Gastrocnemius medialis (tissue), 4 donors: Measurements from ENCODE around the gene ICOSLG. TPM values are rescaled to one million over a fixed set of nuclear protein-coding genes. Genes with fewer than 3 reads are reported as not detected.
"Not testable (repeated sequence)": the region's sequence is repeated elsewhere in the genome, so short reads cannot be mapped to it uniquely, and the experiment has no call there.

Source experiments
- ATAC-seq, 2 donors: fragments of 150-250 bp; one replicate each; pipeline ENCODE4 v1.9.1; 2016
- DNase-seq, 2 donors: peaks; one replicate each; pipeline ENCODE4 v3.0.0-alpha.2; 2019
- H3K27ac ChIP-seq, 4 donors: fragments of 200-600 bp; sonication (generic); 1 replicate in 1 of 4; 2 replicates in 3 of 4; pipeline ENCODE4 v1.5.1; 2016 to 2018; ENCODE audit warnings: mild to moderate bottlenecking in 2 of 4, moderate library complexity in 1 of 4
- H3K27me3 ChIP-seq, 3 donors: fragments of 200-600 bp; sonication (generic) in 2 of 3; 1 replicate in 1 of 3; 2 replicates in 2 of 3; pipeline versions ENCODE4 v1.5.1 to v1.6.0; 2016 to 2019; ENCODE audit warnings: mild to moderate bottlenecking in 1 of 3, moderate library complexity in 1 of 3
- H3K36me3 ChIP-seq, 2 donors: fragments of 200-600 bp; sonication (generic) in 1 of 2; one replicate each; pipeline ENCODE4 v1.5.1; 2017 to 2018
- H3K4me1 ChIP-seq, 2 donors: fragments of 200-600 bp; sonication (generic) in 1 of 2; one replicate each; pipeline ENCODE4 v1.5.1; 2016 to 2017; ENCODE audit warnings: mild to moderate bottlenecking in 2 of 2
- H3K4me3 ChIP-seq, 4 donors: fragments of 200-600 bp; sonication (generic) in 3 of 4; 1 replicate in 1 of 4; 2 replicates in 3 of 4; pipeline ENCODE4 v1.5.1; 2016 to 2019; ENCODE audit warnings: mild to moderate bottlenecking in 2 of 4
- H3K9me3 ChIP-seq, 3 donors: fragments of 200-600 bp; sonication (generic) in 2 of 3; 1 replicate in 1 of 3; 2 replicates in 2 of 3; pipeline ENCODE4 v1.5.1; 2016 to 2019
- POLR2A ChIP-seq, 2 donors: fragments of 450-650 bp; IDR thresholded peaks; one replicate each; pipeline ENCODE4 v1.6.1; 2017; ENCODE audit warnings: antibody characterized with exemption in 2 of 2, mild to moderate bottlenecking in 2 of 2, moderate library complexity in 2 of 2
- in situ Hi-C, 4 donors: fragments of 200-750 bp; cut with MboI; loops; one replicate each; pipeline versions ENCODE4 v1.15.0 to v1.8.0; 2017; ENCODE audit warnings: low sequenced_read_pairs in 4 of 4
- intact Hi-C: fragments of 100-400 bp; cut with DNase I; formaldehyde crosslinking; loops from one replicate; pipeline ENCODE4 v1.15.1; 2023; ENCODE audit warnings: low total_unique reads
- total RNA-seq, 4 donors: library from RNA; depleted of rRNA; stranded (reverse); fragments of >200 nt; gene quantifications; one replicate each; pipeline versions ENCODE4 v1.1.0 to v1.2.3, GENCODE V29; 2016
- TF ChIP-seq, protein P1 (sequence below), 5 experiments: fragments of 450-650 bp in 3 of 5; fragments of 200-600 bp in 2 of 5; sonication (generic) in 2 of 5; IDR thresholded peaks in 4 of 5; conservative IDR thresholded peaks in 1 of 5; 1 replicate in 4 of 5; 2 replicates in 1 of 5; pipeline ENCODE4 v1.5.1; 2016 to 2019; ENCODE audit warnings: antibody characterized with exemption in 5 of 5, mild to moderate bottlenecking in 3 of 5, moderate library complexity in 3 of 5

The ICOSLG gene
- total RNA-seq, 4 donors from 2014 or later = 0.17 to 1.6 (median 0.75) TPM; not detected in 1

GRCh38 chr21:44258056-44258725 lies 17.4 kb upstream of the ICOSLG start:
- no peak overlapping the region for H3K4me3 ChIP-seq
- in situ Hi-C loops = no loop called here
- no peak overlapping the region for H3K27ac ChIP-seq
- H3K27me3 ChIP-seq = peaks cover 0 to 3% (median 0%) of the 10 kb centered on the region in 3 donors
- intact Hi-C loops = no loop called here
- no peaks in the 10 kb centered on the region for H3K9me3 ChIP-seq
- H3K4me1 ChIP-seq = no peaks in the 10 kb centered on the region
- no peaks in the 10 kb centered on the region for H3K36me3 ChIP-seq
- TF ChIP-seq, protein P1, sequence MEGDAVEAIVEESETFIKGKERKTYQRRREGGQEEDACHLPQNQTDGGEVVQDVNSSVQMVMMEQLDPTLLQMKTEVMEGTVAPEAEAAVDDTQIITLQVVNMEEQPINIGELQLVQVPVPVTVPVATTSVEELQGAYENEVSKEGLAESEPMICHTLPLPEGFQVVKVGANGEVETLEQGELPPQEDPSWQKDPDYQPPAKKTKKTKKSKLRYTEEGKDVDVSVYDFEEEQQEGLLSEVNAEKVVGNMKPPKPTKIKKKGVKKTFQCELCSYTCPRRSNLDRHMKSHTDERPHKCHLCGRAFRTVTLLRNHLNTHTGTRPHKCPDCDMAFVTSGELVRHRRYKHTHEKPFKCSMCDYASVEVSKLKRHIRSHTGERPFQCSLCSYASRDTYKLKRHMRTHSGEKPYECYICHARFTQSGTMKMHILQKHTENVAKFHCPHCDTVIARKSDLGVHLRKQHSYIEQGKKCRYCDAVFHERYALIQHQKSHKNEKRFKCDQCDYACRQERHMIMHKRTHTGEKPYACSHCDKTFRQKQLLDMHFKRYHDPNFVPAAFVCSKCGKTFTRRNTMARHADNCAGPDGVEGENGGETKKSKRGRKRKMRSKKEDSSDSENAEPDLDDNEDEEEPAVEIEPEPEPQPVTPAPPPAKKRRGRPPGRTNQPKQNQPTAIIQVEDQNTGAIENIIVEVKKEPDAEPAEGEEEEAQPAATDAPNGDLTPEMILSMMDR (IDR thresholded peaks at IDR 0.05 in 4 of 5, conservative IDR thresholded peaks at IDR 0.05 in 1 of 5) = no peak
- no peak for TF ChIP-seq POLR2A (IDR thresholded peaks at IDR 0.05)
- DNase-seq = no peak
- no peak for ATAC-seq

DNA sequence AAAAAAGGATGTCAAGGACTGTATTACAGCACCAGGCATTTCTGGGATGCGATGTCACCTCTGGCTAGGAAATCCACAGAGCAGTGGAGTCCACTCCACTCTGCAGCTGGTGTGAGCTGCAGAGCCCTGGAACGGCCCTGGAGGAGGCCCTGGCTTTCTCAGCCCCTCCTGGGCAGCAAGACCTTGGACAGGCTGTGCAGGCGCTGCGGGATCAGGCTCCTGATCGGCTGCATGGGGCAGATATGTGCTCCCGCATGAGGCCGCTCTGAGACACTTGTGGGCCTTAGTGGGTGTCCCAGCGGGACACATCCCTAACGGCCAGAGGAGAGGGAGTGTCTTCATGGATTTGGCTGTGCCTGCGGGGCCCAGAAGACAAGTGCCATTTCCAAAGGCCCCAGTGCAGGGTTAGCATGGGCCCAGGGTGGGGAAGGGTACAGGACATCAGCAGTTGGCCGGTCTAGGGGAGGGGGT lies 14.8 kb upstream of the ICOSLG start:
- TF ChIP-seq POLR2A (IDR thresholded peaks at IDR 0.05) = no peak
- H3K4me3 ChIP-seq = no peak overlapping the region
- no peaks in the 10 kb centered on the region for H3K9me3 ChIP-seq
- ATAC-seq = no peak
- H3K4me1 ChIP-seq = no peaks in the 10 kb centered on the region
- no peaks in the 10 kb centered on the region for H3K36me3 ChIP-seq
- in situ Hi-C loops (no loop called here), intact Hi-C loops (no loop called here)
- no peak for DNase-seq
- no peak overlapping the region for H3K27ac ChIP-seq
- peaks cover 0 to 3% (median 0%) of the 10 kb centered on the region in 3 donors for H3K27me3 ChIP-seq

DNA sequence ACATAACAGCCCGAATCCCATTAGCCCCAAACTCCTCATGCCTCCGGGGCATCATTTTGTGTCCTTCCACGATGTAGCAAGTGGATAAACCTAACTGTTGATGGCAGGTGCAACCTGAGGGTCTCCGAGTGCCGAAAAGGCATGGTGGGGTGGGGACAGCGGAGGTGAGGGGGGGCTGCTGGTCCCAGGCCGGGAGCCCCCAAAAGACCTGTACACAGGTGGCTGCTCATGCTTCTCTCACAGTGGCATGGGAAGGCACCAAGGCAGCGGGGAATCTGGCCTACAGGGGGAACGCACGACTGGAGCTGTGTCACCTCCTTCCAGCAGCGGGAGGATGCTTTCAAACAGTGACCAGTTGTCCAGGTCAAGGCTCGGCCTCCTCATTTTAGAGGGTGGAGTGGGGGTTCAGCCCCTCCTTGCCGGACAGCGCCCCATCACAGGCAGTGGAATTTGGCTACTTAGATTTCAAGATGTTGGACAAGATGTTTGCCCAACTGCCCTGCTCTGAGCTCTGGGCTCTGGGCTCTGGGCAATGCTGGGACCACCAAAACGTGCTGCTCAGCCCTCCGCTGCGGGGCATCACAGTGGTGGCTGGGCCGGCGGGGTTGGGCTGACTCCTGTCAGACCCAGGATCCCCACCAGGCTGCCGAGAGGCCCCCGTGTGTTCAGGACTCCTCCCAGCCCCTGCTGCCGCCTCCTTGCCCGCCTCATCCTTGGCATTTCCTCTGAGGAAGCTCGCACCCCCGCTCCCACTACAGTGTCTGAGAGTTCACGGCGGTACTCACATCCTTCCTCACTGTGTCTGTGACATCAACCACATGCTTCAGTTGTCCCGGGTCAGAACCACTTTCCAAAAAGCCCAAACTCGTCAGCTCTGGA lies 13.3 kb upstream of the ICOSLG start:
- no peak overlapping the region for H3K4me3 ChIP-seq
- no peaks in the 10 kb centered on the region for H3K4me1 ChIP-seq
- intact Hi-C loops (no loop called here), in situ Hi-C loops (no loop called here)
- TF ChIP-seq POLR2A (IDR thresholded peaks at IDR 0.05) = no peak
- TF ChIP-seq, protein P1 (IDR thresholded peaks at IDR 0.05 in 4 of 5, conservative IDR thresholded peaks at IDR 0.05 in 1 of 5) = no peak
- H3K9me3 ChIP-seq = no peaks in the 10 kb centered on the region
- no peaks in the 10 kb centered on the region for H3K36me3 ChIP-seq
- no peak overlapping the region for H3K27ac ChIP-seq
- H3K27me3 ChIP-seq = no peaks in the 10 kb centered on the region
- ATAC-seq = no peak
- DNase-seq = no peak

DNA sequence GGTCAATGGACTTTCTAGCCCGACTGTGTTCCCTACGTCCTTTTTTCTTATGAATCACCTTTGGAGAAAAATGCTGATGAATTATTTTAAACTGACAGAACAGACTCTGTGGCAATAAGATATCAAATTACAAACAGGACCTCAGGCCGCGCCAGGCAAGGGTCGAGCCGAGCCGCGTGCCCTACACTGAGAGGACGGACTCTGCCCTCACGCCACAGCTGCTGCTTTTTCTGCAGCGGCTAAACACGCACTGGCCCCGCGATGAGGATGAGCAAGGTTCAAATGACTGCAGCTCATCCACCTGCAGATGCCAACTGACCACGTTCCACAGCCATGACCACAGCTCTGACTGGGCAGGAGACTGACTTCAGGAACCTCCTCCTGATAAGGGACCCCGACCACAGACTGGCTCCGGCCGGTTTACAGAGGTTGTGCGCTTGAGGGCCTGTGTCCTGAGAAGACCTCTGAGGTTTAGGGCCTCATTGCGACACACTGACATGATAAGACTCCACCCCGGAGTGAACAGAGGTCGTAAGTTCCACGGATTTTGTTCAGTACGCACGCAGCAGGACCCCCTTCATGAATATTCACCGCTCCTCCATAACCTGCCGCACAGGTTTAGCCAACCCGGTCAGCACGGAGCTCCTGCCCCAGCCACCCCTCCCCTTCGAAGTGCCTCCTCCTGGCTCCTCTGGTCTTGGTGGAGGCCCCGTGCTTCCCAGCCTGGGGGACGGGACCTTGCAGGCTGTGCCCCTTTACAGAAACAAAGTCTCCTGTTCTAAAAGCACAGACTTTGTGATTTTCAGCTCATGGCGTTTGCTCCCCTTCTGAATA lies 8.7 kb upstream of the ICOSLG start:
- ATAC-seq = peak; percentile 58 to 75
- in situ Hi-C loops = not testable (repeated sequence)

DNA sequence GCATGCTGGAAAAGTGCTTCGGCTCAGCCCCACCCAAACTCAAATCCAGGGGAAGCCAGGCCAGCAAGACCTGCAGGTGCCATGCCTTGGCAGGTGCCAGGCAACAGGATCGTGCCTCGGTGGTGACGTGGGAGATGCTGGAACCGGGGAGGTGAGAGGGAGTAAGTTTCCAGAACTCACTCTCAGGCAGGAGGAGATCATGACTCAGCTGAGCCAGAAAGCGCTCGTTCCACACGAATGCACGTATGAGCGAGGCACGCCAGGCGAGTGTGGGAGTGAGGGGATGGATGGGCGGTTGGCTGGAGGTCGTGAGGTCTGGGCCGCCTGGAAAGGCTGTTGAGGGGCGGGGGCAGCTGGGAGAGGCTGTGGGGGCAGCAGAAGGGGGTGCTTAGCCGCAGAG lies 7.2 kb upstream of the ICOSLG start:
- ATAC-seq, H3K4me1 ChIP-seq, DNase-seq, H3K27me3 ChIP-seq, in situ Hi-C loops, H3K9me3 ChIP-seq, H3K36me3 ChIP-seq, intact Hi-C loops, H3K27ac ChIP-seq, H3K4me3 ChIP-seq: not testable (repeated sequence)

More for the DNA sequence above, 8.7 kb upstream of the ICOSLG start:
- H3K9me3 ChIP-seq, H3K4me3 ChIP-seq, H3K36me3 ChIP-seq, intact Hi-C loops, H3K27me3 ChIP-seq, DNase-seq, H3K27ac ChIP-seq, H3K4me1 ChIP-seq: not testable (repeated sequence)

DNA sequence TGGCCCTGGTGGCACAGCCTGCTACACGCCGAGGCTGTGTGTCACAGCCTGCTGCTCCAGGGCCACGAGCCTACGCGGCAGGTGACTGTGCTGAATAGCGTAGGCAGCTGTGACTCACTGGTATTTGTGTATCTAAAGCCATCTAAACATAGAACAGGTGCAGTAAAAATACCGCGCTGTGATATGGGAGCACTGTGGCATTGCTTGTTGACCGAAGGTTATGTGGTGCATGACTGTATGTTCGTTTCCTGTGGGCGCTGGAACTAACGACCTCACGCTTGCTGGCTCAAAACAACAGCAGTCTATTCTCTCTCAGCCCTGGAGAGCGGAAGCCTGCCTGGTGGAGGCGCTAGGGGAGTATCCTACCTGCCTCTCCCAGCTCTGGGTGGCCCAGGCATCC lies 3.2 kb upstream of the ICOSLG start:
- H3K4me1 ChIP-seq, intact Hi-C loops, DNase-seq, H3K27ac ChIP-seq, in situ Hi-C loops, H3K9me3 ChIP-seq, H3K36me3 ChIP-seq, H3K4me3 ChIP-seq, H3K27me3 ChIP-seq: not testable (repeated sequence)
- ATAC-seq = peak; percentile 86 to 92

GRCh38 chr21:44241281-44241680 lies 538 bp upstream of the ICOSLG start:
- H3K27ac ChIP-seq, H3K4me1 ChIP-seq, H3K4me3 ChIP-seq, ATAC-seq, H3K36me3 ChIP-seq, H3K9me3 ChIP-seq, intact Hi-C loops, H3K27me3 ChIP-seq, in situ Hi-C loops, DNase-seq: not testable (repeated sequence)

DNA sequence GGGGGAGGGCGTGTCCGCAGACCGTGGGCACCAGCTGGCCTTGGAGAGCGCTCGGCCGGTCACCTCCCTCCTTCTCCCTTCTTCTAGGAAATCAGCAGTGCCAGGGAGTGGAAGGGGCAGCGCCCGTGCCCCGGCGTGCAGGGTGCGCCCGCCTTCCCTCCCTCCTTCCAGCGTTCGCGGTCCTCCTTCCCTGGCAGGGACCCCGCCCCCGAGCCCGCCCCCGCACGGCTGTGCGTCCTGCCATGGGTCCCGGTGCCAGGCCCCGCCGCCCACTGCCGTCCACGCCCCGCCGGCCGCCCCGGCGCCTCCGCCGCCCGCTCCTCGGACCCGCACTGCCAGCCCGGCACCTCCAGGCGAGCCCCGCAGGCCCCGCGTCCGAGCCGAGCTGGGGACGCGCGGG lies 390 bp downstream of the ICOSLG start:
- intact Hi-C loops, H3K4me3 ChIP-seq, H3K27ac ChIP-seq, H3K4me1 ChIP-seq, H3K36me3 ChIP-seq, in situ Hi-C loops, H3K9me3 ChIP-seq, H3K27me3 ChIP-seq, ATAC-seq, DNase-seq: not testable (repeated sequence)

GRCh38 chr21:44229561-44229960 lies 11.2 kb downstream of the ICOSLG start:
- H3K27me3 ChIP-seq, ATAC-seq, H3K27ac ChIP-seq, H3K4me3 ChIP-seq, intact Hi-C loops, in situ Hi-C loops, H3K4me1 ChIP-seq, H3K36me3 ChIP-seq, H3K9me3 ChIP-seq, DNase-seq: not testable (repeated sequence)
